Measurements from ENCODE around the gene BTBD7.

DNA sequence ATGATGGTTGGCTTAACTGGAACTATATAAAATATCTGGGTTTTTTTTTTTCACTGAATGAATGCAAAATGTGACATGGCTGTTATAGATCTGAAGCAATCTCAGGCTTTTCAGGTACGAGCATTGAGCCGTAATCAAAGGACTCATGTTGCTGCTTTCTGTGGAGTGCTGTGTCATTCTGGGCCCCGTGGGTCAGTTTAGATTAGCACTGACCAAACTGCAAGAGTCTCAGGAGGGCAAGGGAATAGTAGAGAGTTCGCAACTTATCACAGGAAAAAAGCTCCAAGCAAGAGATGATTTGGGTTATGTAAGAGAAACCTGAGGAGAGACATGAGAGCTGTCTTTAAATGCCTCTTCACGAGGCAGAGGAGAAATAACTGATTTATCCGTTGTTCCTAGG is 66.7 kb downstream of the BTBD7 start:
- TF ChIP-seq POLR2A (IDR thresholded peaks at IDR 0.05): no peak
- TF ChIP-seq, protein P1, sequence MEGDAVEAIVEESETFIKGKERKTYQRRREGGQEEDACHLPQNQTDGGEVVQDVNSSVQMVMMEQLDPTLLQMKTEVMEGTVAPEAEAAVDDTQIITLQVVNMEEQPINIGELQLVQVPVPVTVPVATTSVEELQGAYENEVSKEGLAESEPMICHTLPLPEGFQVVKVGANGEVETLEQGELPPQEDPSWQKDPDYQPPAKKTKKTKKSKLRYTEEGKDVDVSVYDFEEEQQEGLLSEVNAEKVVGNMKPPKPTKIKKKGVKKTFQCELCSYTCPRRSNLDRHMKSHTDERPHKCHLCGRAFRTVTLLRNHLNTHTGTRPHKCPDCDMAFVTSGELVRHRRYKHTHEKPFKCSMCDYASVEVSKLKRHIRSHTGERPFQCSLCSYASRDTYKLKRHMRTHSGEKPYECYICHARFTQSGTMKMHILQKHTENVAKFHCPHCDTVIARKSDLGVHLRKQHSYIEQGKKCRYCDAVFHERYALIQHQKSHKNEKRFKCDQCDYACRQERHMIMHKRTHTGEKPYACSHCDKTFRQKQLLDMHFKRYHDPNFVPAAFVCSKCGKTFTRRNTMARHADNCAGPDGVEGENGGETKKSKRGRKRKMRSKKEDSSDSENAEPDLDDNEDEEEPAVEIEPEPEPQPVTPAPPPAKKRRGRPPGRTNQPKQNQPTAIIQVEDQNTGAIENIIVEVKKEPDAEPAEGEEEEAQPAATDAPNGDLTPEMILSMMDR (IDR thresholded peaks at IDR 0.05): no peak
